Loucy (cell line): ENCODE data around the gene HMX1.

Experiments
- EZH2phosphoT487 ChIP-seq: fragments of 200-600 bp; IDR thresholded peaks from 2 replicates; pipeline ENCODE4 v1.6.1; 2018; ENCODE audit warnings: antibody characterized with exemption, mild to moderate bottlenecking, moderate library complexity, borderline replicate concordance
- TF ChIP-seq, protein P1 (sequence below): fragments of 200-600 bp; sonication (generic); conservative IDR thresholded peaks from 2 replicates; pipeline ENCODE4 v1.5.1; 2014; ENCODE audit warnings: mild to moderate bottlenecking, antibody characterized with exemption, low read length

DNA sequence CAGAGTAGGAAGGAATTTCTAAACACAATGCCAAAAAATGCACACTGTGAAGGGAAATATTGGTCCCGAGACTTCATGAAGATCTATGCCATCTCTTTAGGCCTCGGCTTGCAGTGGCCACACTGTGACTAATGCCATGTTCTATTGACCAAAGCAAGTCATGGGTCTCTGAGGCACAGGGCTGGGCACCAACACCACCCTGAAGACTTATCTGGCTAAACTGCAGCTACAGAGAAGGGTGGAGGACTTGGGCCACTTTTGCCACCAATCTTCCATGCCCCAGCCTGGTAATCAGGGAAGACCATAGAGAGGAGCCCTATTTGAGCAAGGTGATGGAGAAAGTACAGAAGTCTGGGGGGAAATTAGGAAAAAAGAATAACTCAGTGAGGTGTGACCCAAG, 42.1 kb downstream of the HMX1 start:
- TF ChIP-seq, protein P1, sequence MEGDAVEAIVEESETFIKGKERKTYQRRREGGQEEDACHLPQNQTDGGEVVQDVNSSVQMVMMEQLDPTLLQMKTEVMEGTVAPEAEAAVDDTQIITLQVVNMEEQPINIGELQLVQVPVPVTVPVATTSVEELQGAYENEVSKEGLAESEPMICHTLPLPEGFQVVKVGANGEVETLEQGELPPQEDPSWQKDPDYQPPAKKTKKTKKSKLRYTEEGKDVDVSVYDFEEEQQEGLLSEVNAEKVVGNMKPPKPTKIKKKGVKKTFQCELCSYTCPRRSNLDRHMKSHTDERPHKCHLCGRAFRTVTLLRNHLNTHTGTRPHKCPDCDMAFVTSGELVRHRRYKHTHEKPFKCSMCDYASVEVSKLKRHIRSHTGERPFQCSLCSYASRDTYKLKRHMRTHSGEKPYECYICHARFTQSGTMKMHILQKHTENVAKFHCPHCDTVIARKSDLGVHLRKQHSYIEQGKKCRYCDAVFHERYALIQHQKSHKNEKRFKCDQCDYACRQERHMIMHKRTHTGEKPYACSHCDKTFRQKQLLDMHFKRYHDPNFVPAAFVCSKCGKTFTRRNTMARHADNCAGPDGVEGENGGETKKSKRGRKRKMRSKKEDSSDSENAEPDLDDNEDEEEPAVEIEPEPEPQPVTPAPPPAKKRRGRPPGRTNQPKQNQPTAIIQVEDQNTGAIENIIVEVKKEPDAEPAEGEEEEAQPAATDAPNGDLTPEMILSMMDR, result no peak
- no peak for TF ChIP-seq EZH2phosphoT487
